Aorta (tissue), 5 donors: ENCODE results near the gene NOXO1. TPM values are rescaled to one million over a fixed set of nuclear protein-coding genes. Genes with fewer than 3 reads are reported as not detected.

ENCODE experiments used
- ATAC-seq: fragments of 200-7000 bp; cut with Tn5 transposase; one replicate; pipeline ENCODE4 v1.9.1; 2022; ENCODE audit warnings: moderate library complexity; ENCODE audit not compliant: low FRiP score
- DNase-seq, 2 donors: peaks; one replicate each; pipeline ENCODE4 v3.0.0-alpha.2; 2020
- H3K27ac ChIP-seq, 2 donors: one replicate each; pipeline ENCODE4 v1.5.1; 2013; ENCODE audit warnings: low read length in 2 of 2, mild to moderate bottlenecking in 2 of 2, moderate library complexity in 2 of 2, control low read depth in 1 of 2, inconsistent platforms in 1 of 2, low read depth in 1 of 2
- H3K27me3 ChIP-seq, 2 donors: one replicate each; pipeline ENCODE4 v1.6.1; 2013; ENCODE audit warnings: control low read depth in 1 of 2, low read length in 1 of 2, mild to moderate bottlenecking in 1 of 2, moderate library complexity in 1 of 2; ENCODE audit not compliant: insufficient read depth in 2 of 2, control insufficient read depth in 1 of 2
- H3K36me3 ChIP-seq, 2 donors: one replicate each; pipeline ENCODE4 v1.6.1; 2013; ENCODE audit warnings: control low read depth in 1 of 2, low read length in 1 of 2, mild to moderate bottlenecking in 1 of 2; ENCODE audit not compliant: insufficient read depth in 2 of 2, control insufficient read depth in 1 of 2
- H3K4me1 ChIP-seq, 2 donors: one replicate each; pipeline ENCODE4 v1.6.1; 2013; ENCODE audit warnings: low read length in 2 of 2, control low read depth in 1 of 2, mild to moderate bottlenecking in 1 of 2, moderate library complexity in 1 of 2; ENCODE audit not compliant: insufficient read depth in 2 of 2, control insufficient read depth in 1 of 2
- H3K4me3 ChIP-seq, 2 donors: one replicate each; pipeline ENCODE4 v1.5.1; 2013; ENCODE audit warnings: low read length in 2 of 2, control low read depth in 1 of 2, mild to moderate bottlenecking in 1 of 2
- H3K9me3 ChIP-seq: one replicate; pipeline ENCODE4 v1.6.1; 2013; ENCODE audit warnings: mild to moderate bottlenecking, low read length; ENCODE audit not compliant: control insufficient read depth
- WGBS, 2 donors: extraction: QIAGEN DNeasy Blood & Tissue Kit; methylation state at CpG; one replicate each; pipeline ENCODE4 v1.1.7; 2013; 5-methylcytosine and 5-hydroxymethylcytosine counted together
- intact Hi-C, 2 donors: fragments of 100-400 bp; cut with DNase I; formaldehyde crosslinking; loops; one replicate each; pipeline versions ENCODE4 v1.14.2 to v1.15.0; 2022
- polyA plus RNA-seq, 2 donors: library from polyadenylated mRNA; stranded (reverse); fragments of 200-250 nt; gene quantifications; one replicate each; pipeline ENCODE4 v1.2.3, GENCODE V29; 2013
- total RNA-seq, 2 donors: library from RNA; stranded (reverse); fragmentation: NEBNext Ultra II Directional; extraction: Animal tissue kit (Norgen Biotek cat#: 25700); gene quantifications; one replicate each; pipeline ENCODE4 v1.2.1, GENCODE V29; 2021
- donor health status: healthy with polysubstance abuse.
- donor health status: Bipolar disorder and iron deficiency.
- donor health status: DM: no; HTN: no; CAD: no.
- donor health status: DM: no; HTN: no; CAD: no.
- donor health status: DM: yes; HTN: yes; CAD: no.

Gene NOXO1
- total and polyA plus RNA-seq, 4 donors: 0.84 TPM; not detected in 3

DNA sequence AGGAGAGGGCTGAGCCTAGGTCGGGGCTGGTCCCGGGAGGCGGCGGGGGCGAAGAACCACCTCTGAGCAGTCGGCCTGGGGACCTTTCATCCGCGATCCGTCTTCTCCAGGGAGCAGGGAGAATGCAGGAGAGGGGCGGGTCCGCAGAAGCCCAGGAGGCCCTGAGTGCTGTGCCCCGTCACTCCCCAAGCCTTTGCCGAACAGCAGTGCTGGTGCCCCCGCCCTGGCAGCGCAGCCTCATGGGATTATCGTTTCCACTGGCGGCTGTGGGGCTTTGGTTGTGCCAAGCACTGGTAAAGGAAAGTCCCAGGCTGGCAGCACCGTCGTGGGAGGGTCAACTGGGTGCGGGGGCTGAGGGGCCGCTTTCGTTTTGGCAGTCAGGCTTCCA lies 8.8 kb downstream of the NOXO1 start:
- Histone ChIP-seq H3K36me3 (peaks cover 0 to 18% of the 10 kb centered on the region in 2 donors), H3K4me1 (no peaks in the 10 kb centered on the region), H3K27ac (no peak overlapping the region), H3K27me3 (no peaks in the 10 kb centered on the region), H3K9me3 (no peaks in the 10 kb centered on the region), H3K4me3 (peak overlapping the region; percentile 16 to 62)
- ATAC-seq (no peak), DNase-seq (no peak)
- intact Hi-C loops: no loop called here
- WGBS, 2 donors: 1% methylated on average over 22 of the region's 22 CpGs

- intact Hi-C loops: no loop called here
- WGBS, 2 donors: 0 to 1% methylated on average over 77 to 78 of the region's 78 CpGs
These were observed 9.3 kb downstream of the NOXO1 start, which contains the start of gene TBL3 for GRCh38 chr16:1971796-1972489. Gene TBL3 (plus strand): TSS chr16:1972053. CDS start chr16:1972165, 112 bp downstream.

GRCh38 chr16:1968146-1968953 lies 12.9 kb downstream of the NOXO1 start:
- no peaks in the 10 kb centered on the region for H3K9me3 ChIP-seq
- intact Hi-C loops: no loop called here
- 87 to 89% methylated on average over 41 of the region's 41 CpGs for WGBS, 2 donors
- H3K36me3 ChIP-seq: no peaks in the 10 kb centered on the region
- no peak overlapping the region for H3K27ac ChIP-seq
- no peak for ATAC-seq
- H3K4me1 ChIP-seq: no peaks in the 10 kb centered on the region
- peaks cover 0 to 2% of the 10 kb centered on the region in 2 donors for H3K27me3 ChIP-seq
- H3K4me3 ChIP-seq: no peak overlapping the region
- no peak for DNase-seq

More at GRCh38 chr16:1971796-1972489, 9.3 kb downstream of the NOXO1 start, which contains the start of gene TBL3:
- Histone ChIP-seq H3K27me3 (no peaks in the 10 kb centered on the region), H3K9me3 (no peaks in the 10 kb centered on the region), H3K4me3 (peak within 1 kb of the TSS; percentile 16 to 62), H3K27ac (peak within 1 kb of the TSS; percentile 43 to 50), H3K36me3 (peaks cover 0 to 15% of the 10 kb centered on the region in 2 donors), H3K4me1 (no peaks in the 10 kb centered on the region)
- ATAC-seq (peak; percentile 96), DNase-seq (peak; percentile 96 to 98)

- H3K27me3 ChIP-seq: peaks cover 0 to 2% of the 10 kb centered on the region in 2 donors
- no peaks in the 10 kb centered on the region for H3K9me3 ChIP-seq
- no peaks in the 10 kb centered on the region for H3K4me1 ChIP-seq
- H3K27ac ChIP-seq: peak within 1 kb of the TSS in 1 of 2 donors; percentile 91
- DNase-seq (no peak), ATAC-seq (no peak)
- intact Hi-C loops: no loop called here
- peaks cover 0 to 4% of the 10 kb centered on the region in 2 donors for H3K36me3 ChIP-seq
- no peak within 1 kb of the TSS for H3K4me3 ChIP-seq
- 96% methylated on average over 6 of the region's 6 CpGs for WGBS, 2 donors
These were observed 14.8 kb downstream of the NOXO1 start, which contains the start of gene RNF151 for GRCh38 chr16:1966460-1966859. Gene RNF151 (plus strand): TSS chr16:1966856. CDS start chr16:1966882, 26 bp downstream.

DNA sequence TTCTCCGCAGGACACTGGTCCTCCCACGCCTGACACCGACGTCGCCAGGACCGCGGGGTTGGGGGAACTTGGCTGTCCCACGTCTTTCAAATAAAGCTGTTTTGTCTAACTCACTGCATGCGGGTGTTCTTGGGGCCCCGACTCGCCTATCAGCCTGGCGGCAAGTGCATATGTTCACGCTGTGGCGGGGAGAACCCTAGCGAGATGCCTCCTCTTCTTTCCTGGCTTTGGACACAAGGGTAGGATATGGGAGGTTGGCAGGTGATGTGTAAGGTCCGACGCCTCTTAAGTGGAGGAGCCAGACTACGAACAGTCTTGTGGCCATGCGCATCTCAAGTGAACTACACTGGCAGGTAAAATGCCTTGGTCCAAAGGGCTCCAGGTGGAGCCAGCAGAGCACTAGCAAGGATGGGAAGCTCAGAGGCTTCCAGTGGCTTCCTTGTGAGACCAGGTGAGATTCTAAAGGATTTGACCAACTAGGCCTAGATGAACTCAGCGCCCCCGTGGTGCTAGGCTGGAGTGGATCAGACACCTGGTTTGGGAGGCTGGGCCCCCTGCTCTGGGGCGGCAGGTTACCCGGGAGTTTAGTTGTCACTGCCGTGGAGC lies 15.8 kb downstream of the NOXO1 start:
- Histone ChIP-seq H3K4me1 (no peaks in the 10 kb centered on the region), H3K4me3 (peak overlapping the region; percentile 70 to 78), H3K36me3 (peaks cover 0 to 4% of the 10 kb centered on the region in 2 donors), H3K27ac (peak overlapping the region in 1 of 2 donors; percentile 91), H3K27me3 (peaks cover 0 to 2% of the 10 kb centered on the region in 2 donors), H3K9me3 (no peaks in the 10 kb centered on the region)
- intact Hi-C loops: no loop called here
- DNase-seq (no peak), ATAC-seq (no peak)
- 23 to 24% methylated on average over 24 of the region's 24 CpGs for WGBS, 2 donors

DNA sequence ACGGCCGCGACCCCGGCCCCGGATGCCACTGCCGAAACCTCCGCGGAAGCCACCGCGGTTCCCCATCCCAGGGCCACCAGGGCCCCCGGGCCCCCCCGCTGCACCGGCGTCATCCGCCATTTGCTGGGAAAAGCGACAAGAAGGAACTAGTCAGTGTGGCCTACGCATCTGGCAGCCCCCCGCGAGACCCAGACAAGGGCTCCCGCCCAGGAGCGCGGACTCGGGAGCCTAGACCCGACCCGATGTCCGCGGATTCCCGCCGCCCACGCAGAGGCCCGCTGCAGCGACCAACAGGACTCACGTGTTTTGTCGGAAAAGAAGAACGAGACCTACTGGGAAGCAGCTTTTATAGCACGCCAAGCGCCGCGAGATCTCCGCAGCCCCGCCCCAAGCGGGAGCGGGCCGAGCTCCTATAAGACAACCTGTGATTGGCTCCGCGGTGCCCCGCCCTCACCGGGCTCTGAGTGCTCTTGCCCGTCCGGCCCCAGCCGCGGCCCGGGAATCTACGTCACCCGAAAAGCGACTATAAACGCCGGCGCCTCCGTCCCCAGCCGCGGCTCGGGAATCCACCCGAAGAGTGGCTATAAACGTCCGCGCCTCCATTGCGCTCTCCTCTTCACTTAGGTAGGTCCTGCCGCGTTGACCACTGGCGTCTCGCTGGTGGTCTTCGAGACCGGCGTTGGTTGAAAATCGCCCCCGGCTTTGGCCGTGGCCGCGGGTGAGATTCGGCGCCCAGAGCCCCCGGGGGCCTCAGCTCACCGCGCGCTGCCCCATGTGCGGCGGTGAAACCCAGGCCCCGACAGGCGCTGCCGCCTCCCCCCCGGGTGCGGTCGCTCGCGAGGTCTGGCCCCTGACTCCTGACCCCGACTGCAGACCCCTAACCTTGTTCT lies 16.5 kb downstream of the NOXO1 start, which contains the start of gene RPS2:
Gene RPS2 (minus strand): TSS at position 321 of the 890 bp plus-strand sequence. CDS start 201 bp downstream, at position 120.
- Histone ChIP-seq H3K4me3 (peak within 1 kb of the TSS; percentile 70 to 78), H3K4me1 (no peaks in the 10 kb centered on the region), H3K36me3 (peaks cover 0 to 4% of the 10 kb centered on the region in 2 donors), H3K9me3 (no peaks in the 10 kb centered on the region), H3K27ac (peak within 1 kb of the TSS; percentile 78 to 91), H3K27me3 (peaks cover 0 to 2% of the 10 kb centered on the region in 2 donors)
- DNase-seq (peak; percentile 99 to 100), ATAC-seq (peak; percentile 97)
- intact Hi-C loops: no loop called here
- 0 to 1% methylated on average over 81 to 97 of the region's 97 CpGs for WGBS, 2 donors

DNA sequence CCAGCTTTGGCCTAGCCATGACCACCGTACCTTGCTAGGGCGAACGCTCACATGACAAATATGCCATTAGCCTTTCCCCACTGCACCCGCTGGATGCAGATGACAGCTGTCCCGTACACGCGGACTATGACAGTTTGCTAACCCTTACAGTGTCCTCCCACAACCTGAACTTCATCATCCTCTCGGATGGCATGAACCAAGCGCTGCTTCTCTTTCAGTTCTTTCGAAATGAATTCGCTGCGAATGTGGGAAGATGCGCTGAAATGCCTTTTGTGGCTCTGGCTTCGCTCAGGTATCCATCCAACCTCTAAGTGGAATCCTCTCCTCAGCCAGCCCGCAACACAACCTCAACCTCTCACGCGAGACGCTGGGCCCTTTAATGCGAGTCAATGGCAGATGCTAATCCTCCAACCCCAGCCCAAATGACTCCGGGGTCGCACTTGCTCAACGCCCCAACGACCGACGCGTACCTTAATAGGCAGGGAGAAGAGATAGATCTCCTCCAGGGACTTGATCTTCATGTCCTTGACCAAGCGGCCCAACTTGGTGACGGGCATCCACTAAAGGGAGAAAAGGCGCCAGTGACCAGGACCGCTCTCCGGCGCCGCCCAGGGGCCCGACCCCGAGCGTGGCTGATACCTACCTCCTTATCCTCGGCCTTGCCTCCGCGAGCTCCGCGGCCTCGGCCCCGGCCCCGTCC lies 17.3 kb downstream of the NOXO1 start:
- ATAC-seq: peak; percentile 42
- Histone ChIP-seq H3K4me1 (no peaks in the 10 kb centered on the region), H3K9me3 (no peaks in the 10 kb centered on the region), H3K27me3 (peaks cover 0 to 2% of the 10 kb centered on the region in 2 donors), H3K4me3 (peak overlapping the region in 1 of 2 donors; percentile 33), H3K27ac (peak overlapping the region; percentile 61 to 78), H3K36me3 (peaks cover 0 to 4% of the 10 kb centered on the region in 2 donors)
- intact Hi-C loops: no loop called here
- DNase-seq: no peak
- 20 to 22% methylated on average over 42 to 44 of the region's 44 CpGs for WGBS, 2 donors
